ENCODE measurements around the gene SYNE1.

Gene SYNE1

GRCh38 chr6:152482289-152482688 is 154.9 kb downstream of the SYNE1 start:
- in situ Hi-C loops (cut with HindIII; ENCODE audit: low sequenced_read_pairs): no loop called here
- H3K4me3 ChIP-seq (ENCODE audit: low read depth, low read length): no peak overlapping the region
- no peak for DNase-seq (ENCODE audit: low read depth)
- no peak for TF ChIP-seq CTCF (IDR thresholded peaks at IDR 0.05; ENCODE audit: low read depth, low read length, missing control alignments)

- no peak for TF ChIP-seq CTCF (IDR thresholded peaks at IDR 0.05; ENCODE audit: low read depth, low read length, missing control alignments)
- in situ Hi-C loops (cut with HindIII; ENCODE audit: low sequenced_read_pairs): no loop called here
- H3K4me3 ChIP-seq (ENCODE audit: low read depth, low read length): no peak overlapping the region
- no peak for DNase-seq (ENCODE audit: low read depth)
Measured at GRCh38 chr6:152478377-152479010, 158.7 kb downstream of the SYNE1 start.

- TF ChIP-seq CTCF (IDR thresholded peaks at IDR 0.05; ENCODE audit: low read depth, low read length, missing control alignments): no peak
- DNase-seq (ENCODE audit: low read depth): no peak
- no peak overlapping the region for H3K4me3 ChIP-seq (ENCODE audit: low read depth, low read length)
- in situ Hi-C loops (cut with HindIII; ENCODE audit: low sequenced_read_pairs): no loop called here
Measured at GRCh38 chr6:152474354-152474753, 162.8 kb downstream of the SYNE1 start.

GRCh38 chr6:152472325-152472724 is 164.8 kb downstream of the SYNE1 start:
- in situ Hi-C loops (cut with HindIII; ENCODE audit: low sequenced_read_pairs): no loop called here
- TF ChIP-seq CTCF (IDR thresholded peaks at IDR 0.05; ENCODE audit: low read depth, low read length, missing control alignments): no peak
- no peak overlapping the region for H3K4me3 ChIP-seq (ENCODE audit: low read depth, low read length)
- DNase-seq (ENCODE audit: low read depth): no peak

- in situ Hi-C loops (cut with HindIII; ENCODE audit: low sequenced_read_pairs): no loop called here
- TF ChIP-seq CTCF (IDR thresholded peaks at IDR 0.05; ENCODE audit: low read depth, low read length, missing control alignments): no peak
- DNase-seq (ENCODE audit: low read depth): no peak
- no peak overlapping the region for H3K4me3 ChIP-seq (ENCODE audit: low read depth, low read length)
Measured at GRCh38 chr6:152471456-152472265, 165.5 kb downstream of the SYNE1 start.

- H3K4me3 ChIP-seq (ENCODE audit: low read depth, low read length): no peak overlapping the region
- no peak for TF ChIP-seq CTCF (IDR thresholded peaks at IDR 0.05; ENCODE audit: low read depth, low read length, missing control alignments)
- no peak for DNase-seq (ENCODE audit: low read depth)
- in situ Hi-C loops (cut with HindIII; ENCODE audit: low sequenced_read_pairs): no loop called here
Measured at GRCh38 chr6:152463164-152463563, 174.0 kb downstream of the SYNE1 start.
